AML-193 (cell line): ENCODE data around the gene GNAO1.

Source experiments
- DNase-seq, 2 experiments: peaks; one replicate each; lab custom pipeline; 2025; lab: John Stamatoyannopoulos, UW

GNAO1 gene

GRCh38 chr16:56289862-56290261 is 98.6 kb downstream of the GNAO1 start:
- no peak for DNase-seq

DNA sequence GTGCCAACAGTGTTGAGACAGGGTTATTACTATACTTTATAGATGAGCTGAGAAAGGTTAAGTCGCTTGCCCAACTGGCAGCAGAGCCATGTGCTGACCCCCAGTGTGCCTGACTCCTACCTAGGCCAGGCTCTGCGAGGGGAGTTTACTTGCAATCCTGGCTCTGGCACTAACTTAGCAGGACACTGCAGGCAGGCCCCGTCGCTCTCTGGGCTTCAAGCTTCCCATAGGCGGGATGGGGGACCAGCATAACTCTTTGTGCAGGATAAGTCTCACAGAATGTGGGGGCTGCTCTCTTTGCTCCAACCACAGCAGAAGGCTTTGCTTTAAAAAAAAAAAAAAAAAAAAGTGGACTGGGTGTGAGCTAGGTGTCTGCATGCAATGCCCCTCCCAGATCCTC is 102.7 kb downstream of the GNAO1 start:
- no peak for DNase-seq

DNA sequence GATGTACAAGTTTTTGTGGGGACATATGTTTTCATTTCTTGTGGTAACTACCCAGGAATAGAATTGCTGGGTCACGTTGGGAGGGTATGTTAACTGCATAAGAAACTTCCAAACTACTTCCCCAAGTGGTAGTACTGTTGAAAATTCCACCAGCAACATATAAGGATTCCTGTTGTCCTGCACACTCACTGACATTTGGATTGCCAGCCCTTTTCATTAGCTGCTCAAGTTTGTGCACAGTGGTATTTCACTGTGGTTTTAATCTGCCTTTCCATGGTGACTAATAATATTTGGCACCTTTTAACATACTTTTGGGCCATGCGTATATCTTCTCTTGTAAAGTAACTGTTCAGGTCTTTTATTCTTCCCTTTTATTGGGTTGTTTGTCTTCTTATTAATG is 103.3 kb downstream of the GNAO1 start:
- DNase-seq = no peak

GRCh38 chr16:56295059-56295665 is 103.9 kb downstream of the GNAO1 start:
- no peak for DNase-seq

GRCh38 chr16:56295739-56296527 is 104.6 kb downstream of the GNAO1 start:
- no peak for DNase-seq

GRCh38 chr16:56297684-56298083 is 106.4 kb downstream of the GNAO1 start:
- DNase-seq = no peak

DNA sequence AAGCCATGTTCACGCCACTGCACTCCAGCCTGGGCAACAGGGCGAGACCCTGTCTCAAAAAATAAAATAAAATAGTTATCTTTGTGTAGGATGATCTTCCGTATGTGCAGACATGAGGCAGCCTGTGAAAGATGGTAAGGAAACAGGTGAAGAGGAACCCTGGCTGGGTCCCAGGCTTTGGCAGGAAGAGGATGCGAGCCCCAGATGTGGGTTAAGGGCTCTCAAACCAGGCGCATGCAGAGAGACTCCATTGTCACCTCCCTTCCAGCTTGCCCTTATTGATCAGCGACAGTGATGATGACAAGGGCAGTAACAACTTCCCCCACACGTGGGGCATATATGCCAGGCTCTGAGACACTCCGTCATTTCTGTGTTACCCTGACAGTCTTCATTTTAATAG is 106.8 kb downstream of the GNAO1 start:
- DNase-seq = no peak

- DNase-seq = no peak
These were observed 107.8 kb downstream of the GNAO1 start for GRCh38 chr16:56298948-56299596.

- no peak for DNase-seq
These were observed 108.9 kb downstream of the GNAO1 start for GRCh38 chr16:56300242-56300623.

GRCh38 chr16:56300891-56301850 is 109.9 kb downstream of the GNAO1 start:
- DNase-seq = no peak

DNA sequence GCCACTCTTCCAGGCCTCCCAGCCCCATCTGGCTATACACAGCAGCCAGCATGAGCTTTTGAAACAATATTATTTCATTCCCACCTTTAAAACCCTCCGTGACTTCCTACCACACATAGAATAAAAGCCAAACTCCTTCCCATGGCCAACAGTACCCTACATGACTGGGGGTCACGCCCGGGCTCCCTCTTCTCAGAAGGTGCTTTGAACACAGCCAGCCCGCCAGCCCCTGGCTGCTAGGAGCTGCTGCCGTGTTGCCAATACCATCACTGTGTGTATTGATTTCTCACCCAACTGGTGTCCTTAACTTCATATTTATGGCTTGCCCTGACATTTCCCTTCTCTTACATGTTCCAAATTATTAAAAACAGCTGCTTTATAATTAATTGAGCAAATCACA is 111.2 kb downstream of the GNAO1 start:
- no peak for DNase-seq

DNA sequence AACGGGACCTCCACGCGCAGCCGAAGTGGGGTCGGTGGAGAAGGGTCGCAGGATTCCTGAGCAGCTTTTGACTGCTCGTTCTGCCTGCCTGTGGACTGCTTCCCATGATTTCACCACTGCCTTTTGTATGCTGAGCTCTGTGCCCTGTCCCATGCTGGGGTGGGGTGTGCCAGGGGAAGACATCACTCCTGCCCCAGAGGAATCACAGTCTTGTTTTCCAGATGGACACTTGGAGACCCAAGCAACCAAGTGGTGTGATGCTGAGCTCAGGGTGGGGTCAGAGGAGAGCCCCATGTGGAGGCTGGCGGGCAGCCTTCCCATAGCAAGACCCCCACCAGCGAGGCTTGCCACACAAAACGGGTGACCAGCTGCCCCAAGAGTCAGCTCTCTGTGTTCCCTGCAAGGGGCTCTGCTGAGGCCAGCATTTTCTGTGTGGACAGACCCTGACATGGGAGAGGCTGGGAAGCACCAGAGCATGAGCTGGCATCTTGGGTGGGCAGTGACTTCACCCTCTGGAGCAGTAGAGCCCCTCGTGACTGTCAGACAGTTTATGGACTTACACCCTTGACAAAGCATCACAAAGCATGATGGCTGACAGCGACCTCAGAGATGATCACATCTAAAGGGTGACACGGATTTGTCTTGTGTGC is 111.9 kb downstream of the GNAO1 start:
- no peak for DNase-seq

DNA sequence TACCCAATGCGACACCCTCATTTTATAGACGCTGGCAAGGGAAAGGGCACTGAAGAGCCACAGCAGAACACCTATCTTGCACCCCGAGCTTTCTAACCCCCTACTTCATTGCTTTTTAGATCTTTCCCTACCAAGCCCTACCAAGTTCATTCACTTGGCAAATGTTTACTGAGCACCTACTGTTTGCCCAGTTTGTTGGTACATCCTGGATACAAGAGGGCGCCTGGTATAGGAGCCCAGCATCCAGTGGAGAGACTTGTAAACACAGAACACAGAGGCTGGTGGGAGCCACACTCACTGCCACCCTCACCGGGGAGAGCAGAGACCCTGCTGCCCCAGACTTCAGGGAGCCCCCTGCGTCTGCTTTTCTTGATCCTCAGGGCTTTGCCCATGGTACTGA is 112.6 kb downstream of the GNAO1 start:
- no peak for DNase-seq

DNA sequence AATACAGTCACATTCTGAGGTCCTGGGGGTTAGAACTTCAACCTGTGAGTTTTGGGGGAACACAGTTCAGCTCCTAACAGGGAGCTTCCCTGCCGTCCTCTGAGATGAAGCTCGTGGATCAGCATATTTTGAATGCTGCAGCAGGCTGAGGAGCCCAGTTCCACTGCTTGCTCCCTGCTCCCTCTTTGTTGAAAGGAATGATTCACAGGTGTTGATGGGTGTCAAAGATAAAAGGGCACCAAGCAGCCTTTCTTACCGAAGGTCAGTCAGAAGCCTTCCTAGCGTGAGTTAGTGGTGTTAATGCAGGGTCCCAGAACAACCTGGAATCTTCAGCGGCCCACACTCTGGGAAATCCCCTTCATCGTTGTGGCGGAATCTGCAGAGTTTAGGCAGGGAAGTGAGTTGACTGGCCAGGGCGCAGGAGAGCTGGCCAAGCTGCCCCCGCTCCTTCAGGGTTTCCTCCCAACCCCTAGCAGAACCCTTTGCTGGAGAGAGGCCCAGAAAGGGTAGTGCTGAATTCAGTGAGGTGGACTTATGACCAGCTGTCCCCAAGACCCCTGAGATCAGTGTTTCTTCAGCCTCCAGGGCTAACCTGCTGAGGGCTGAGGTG is 114.8 kb downstream of the GNAO1 start:
- DNase-seq = no peak

- DNase-seq = no peak
These were observed 115.6 kb downstream of the GNAO1 start for GRCh38 chr16:56306690-56307533.

GRCh38 chr16:56307534-56307873 is 116.2 kb downstream of the GNAO1 start:
- DNase-seq = no peak

GRCh38 chr16:56309008-56309407 is 117.7 kb downstream of the GNAO1 start:
- no peak for DNase-seq

DNA sequence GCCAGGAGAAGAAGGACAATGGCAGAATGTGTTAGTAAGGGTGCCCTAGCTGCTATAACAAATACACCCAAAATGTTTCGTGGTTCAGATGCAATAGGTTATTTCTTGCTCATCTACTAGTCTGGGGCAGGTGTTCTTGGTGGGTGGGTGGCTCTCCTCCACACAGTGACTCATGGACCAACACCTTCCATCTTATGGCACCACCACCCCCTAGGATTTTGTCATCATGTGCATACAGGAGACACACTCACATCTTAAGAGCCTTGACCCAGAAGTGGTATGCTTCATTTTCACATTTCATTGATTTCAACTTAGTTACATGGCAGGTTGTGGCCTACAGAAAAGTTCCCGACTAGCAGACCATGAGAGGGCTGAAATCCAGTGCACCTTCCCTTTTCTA is 119.4 kb downstream of the GNAO1 start:
- no peak for DNase-seq

- no peak for DNase-seq
These were observed 120.1 kb downstream of the GNAO1 start for GRCh38 chr16:56311208-56312027.

- no peak for DNase-seq
These were observed 120.7 kb downstream of the GNAO1 start for GRCh38 chr16:56312028-56312300.
